HG03571 (cell line): ENCODE measurements around the gene RASA3.

Experiments used
- ATAC-seq: cut with Tn5 transposase; IDR thresholded peaks from one replicate; pipeline ENCODE4 v1.9.1; 2021; ENCODE audit not compliant: unreplicated experiment

Gene RASA3

GRCh38 chr13:114059428-114059827 is 73.0 kb downstream of the RASA3 start:
- ATAC-seq, result no peak

GRCh38 chr13:114058051-114058867 is 74.2 kb downstream of the RASA3 start:
- ATAC-seq, result no peak

- ATAC-seq, result no peak
Measured at GRCh38 chr13:114057166-114058050, 75.0 kb downstream of the RASA3 start.

- no peak for ATAC-seq
Measured at GRCh38 chr13:114056205-114057013, 76.0 kb downstream of the RASA3 start.

GRCh38 chr13:114055766-114056165 is 76.7 kb downstream of the RASA3 start:
- no peak for ATAC-seq

GRCh38 chr13:114054830-114055439 is 77.5 kb downstream of the RASA3 start:
- no peak for ATAC-seq

- no peak for ATAC-seq
Measured at GRCh38 chr13:114054264-114054663, 78.2 kb downstream of the RASA3 start.

- no peak for ATAC-seq
Measured at GRCh38 chr13:114053026-114053425, 79.4 kb downstream of the RASA3 start.

GRCh38 chr13:114050536-114051450 is 81.6 kb downstream of the RASA3 start:
- ATAC-seq, result no peak

GRCh38 chr13:114049626-114050101 is 82.8 kb downstream of the RASA3 start:
- ATAC-seq, result no peak

- ATAC-seq, result peak; percentile 48
Measured at GRCh38 chr13:114049026-114049425, 83.4 kb downstream of the RASA3 start.

GRCh38 chr13:114048443-114048842 is 84.0 kb downstream of the RASA3 start:
- ATAC-seq, result no peak

GRCh38 chr13:114047358-114047881 is 85.0 kb downstream of the RASA3 start:
- peak; percentile 78 for ATAC-seq

GRCh38 chr13:114046431-114046975 is 85.9 kb downstream of the RASA3 start:
- ATAC-seq, result no peak

- no peak for ATAC-seq
Measured at GRCh38 chr13:114045113-114045735, 87.2 kb downstream of the RASA3 start.

GRCh38 chr13:114044486-114044885 is 87.9 kb downstream of the RASA3 start:
- ATAC-seq, result no peak

- ATAC-seq, result no peak
Measured at GRCh38 chr13:114043421-114044053, 88.9 kb downstream of the RASA3 start.
